ENCODE measurements around the gene PRR33. TPM values are rescaled to one million over a fixed set of nuclear protein-coding genes. Genes with fewer than 3 reads are reported as not detected.
A peak's percentile ranks its signal among the peaks of the same experiment; 100 is the strongest.
"Not testable (repeated sequence)": the region's sequence is repeated elsewhere in the genome, so short reads cannot be mapped to it uniquely, and the experiment has no call there.

PRR33 gene
- total RNA-seq, 1 experiment from 2014 or later = not detected

- CTCF ChIA-PET = interaction anchor here (0.6 to 2.7 kb wide), 5 partner anchors 42 to 181 kb away, joined by 3 to 13 read pairs (median 5); no protein-coding TSS in a partner anchor
- POLR2A ChIA-PET; BruUV-seq (replicated peaks); H3K4me3 ChIP-seq (ENCODE audit: low read depth in 2 of 2, low read length in 2 of 2); H3K27ac ChIP-seq (ENCODE audit: low read length); H3K36me3 ChIP-seq (ENCODE audit: control insufficient read depth, insufficient read depth, low read length); H3K27me3 ChIP-seq (ENCODE audit: control insufficient read depth, insufficient read depth, low read length); ATAC-seq; DNase-seq (ENCODE audit: low read depth, low spot score); in situ Hi-C loops (cut with HindIII; ENCODE audit: low pct_unique_long_range_greater_than_20kb, low sequenced_read_pairs); H3K9me3 ChIP-seq (ENCODE audit: control insufficient read depth, insufficient read depth, low read depth, low read length): not testable (repeated sequence)
- intact Hi-C loops (cut with micrococcal nuclease; ENCODE audit: unreplicated experiment) = loop anchor here (1.0 to 5.0 kb wide), 2 partner anchors 48 to 283 kb away; no protein-coding TSS in a partner anchor
- H3K4me1 ChIP-seq (ENCODE audit: control insufficient read depth, insufficient read depth, low read length) = peaks cover 34% of the 10 kb centered on the region
Measured at GRCh38 chr11:1874441-1875092, 17.1 kb downstream of the PRR33 start.

GRCh38 chr11:1873813-1874150 lies 17.9 kb downstream of the PRR33 start:
- H3K9me3 ChIP-seq (ENCODE audit: control insufficient read depth, insufficient read depth, low read depth, low read length); ATAC-seq; H3K36me3 ChIP-seq (ENCODE audit: control insufficient read depth, insufficient read depth, low read length); BruUV-seq (replicated peaks); DNase-seq (ENCODE audit: low read depth, low spot score); in situ Hi-C loops (cut with HindIII; ENCODE audit: low pct_unique_long_range_greater_than_20kb, low sequenced_read_pairs); H3K27me3 ChIP-seq (ENCODE audit: control insufficient read depth, insufficient read depth, low read length); H3K4me3 ChIP-seq (ENCODE audit: low read depth in 2 of 2, low read length in 2 of 2); H3K27ac ChIP-seq (ENCODE audit: low read length); POLR2A ChIA-PET: not testable (repeated sequence)
- CTCF ChIA-PET = interaction anchor here (1.4 kb wide), 1 partner anchor 9 kb away, joined by 7 read pairs; no protein-coding TSS in a partner anchor
- intact Hi-C loops (cut with micrococcal nuclease; ENCODE audit: unreplicated experiment) = loop anchor here (5.0 kb wide), 1 partner anchor 284 kb away; no protein-coding TSS in a partner anchor
- peaks cover 34% of the 10 kb centered on the region for H3K4me1 ChIP-seq (ENCODE audit: control insufficient read depth, insufficient read depth, low read length)

- in situ Hi-C loops (cut with HindIII; ENCODE audit: low pct_unique_long_range_greater_than_20kb, low sequenced_read_pairs) = no loop called here
- peak; percentile 72 for ATAC-seq
- CTCF ChIA-PET = interaction anchor here (0.7 to 1.4 kb wide), 2 partner anchors 9 to 28 kb away, joined by 5 to 7 read pairs; no protein-coding TSS in a partner anchor
Measured at GRCh38 chr11:1873048-1873812, 18.5 kb downstream of the PRR33 start.

GRCh38 chr11:1872267-1872985 lies 19.3 kb downstream of the PRR33 start:
- BruUV-seq (replicated peaks) = no TSS peak
- Histone ChIP-seq H3K4me3 (ENCODE audit: low read depth in 2 of 2, low read length in 2 of 2) (no peak overlapping the region), H3K36me3 (ENCODE audit: control insufficient read depth, insufficient read depth, low read length) (no peaks in the 10 kb centered on the region), H3K4me1 (ENCODE audit: control insufficient read depth, insufficient read depth, low read length) (peaks cover 34% of the 10 kb centered on the region), H3K27ac (ENCODE audit: low read length) (no peak overlapping the region), H3K9me3 (ENCODE audit: control insufficient read depth, insufficient read depth, low read depth, low read length) (no peaks in the 10 kb centered on the region), H3K27me3 (ENCODE audit: control insufficient read depth, insufficient read depth, low read length) (no peaks in the 10 kb centered on the region)
- TF ChIP-seq TCF7L2 (IDR thresholded peaks at IDR 0.05; ENCODE audit: low read depth, low read length) (no peak), CTCF (IDR thresholded peaks at IDR 0.05) (no peak), SIN3A (IDR thresholded peaks at IDR 0.05; ENCODE audit: borderline replicate concordance, insufficient read depth, low read depth, low read length) (no peak), POLR2AphosphoS5 (IDR thresholded peaks at IDR 0.05; ENCODE audit: low read depth, low read length) (no peak), REST (IDR thresholded peaks at IDR 0.05; ENCODE audit: insufficient read depth in 1 of 2, low read depth in 2 of 2, low read length in 1 of 2) (no peak)
- POLR2A ChIA-PET = interaction anchor here (0.5 kb wide), 1 partner anchor 26 kb away, joined by 3 read pairs; no protein-coding TSS in a partner anchor
- intact Hi-C loops (cut with micrococcal nuclease; ENCODE audit: unreplicated experiment) (loop anchor here (5.0 kb wide), 1 partner anchor 285 kb away; no protein-coding TSS in a partner anchor), in situ Hi-C loops (cut with HindIII; ENCODE audit: low pct_unique_long_range_greater_than_20kb, low sequenced_read_pairs) (no loop called here)
- CTCF ChIA-PET = interaction anchor here (0.6 to 1.4 kb wide), 3 partner anchors 10 to 47 kb away, joined by 3 to 7 read pairs (median 5); partner anchors contain the start of gene TNNT3
- ATAC-seq (peak; percentile 31), DNase-seq (ENCODE audit: low read depth, low spot score) (no peak)

More at GRCh38 chr11:1873048-1873812, 18.5 kb downstream of the PRR33 start:
- Histone ChIP-seq H3K36me3 (ENCODE audit: control insufficient read depth, insufficient read depth, low read length) (no peaks in the 10 kb centered on the region), H3K4me1 (ENCODE audit: control insufficient read depth, insufficient read depth, low read length) (peaks cover 34% of the 10 kb centered on the region), H3K9me3 (ENCODE audit: control insufficient read depth, insufficient read depth, low read depth, low read length) (no peaks in the 10 kb centered on the region), H3K4me3 (ENCODE audit: low read depth in 2 of 2, low read length in 2 of 2) (no peak overlapping the region), H3K27ac (ENCODE audit: low read length) (peak overlapping the region; percentile 29; the same call in 1 of the 2 replicates), H3K27me3 (ENCODE audit: control insufficient read depth, insufficient read depth, low read length) (no peaks in the 10 kb centered on the region)
- TF ChIP-seq SIN3A (IDR thresholded peaks at IDR 0.05; ENCODE audit: borderline replicate concordance, insufficient read depth, low read depth, low read length) = no peak
- POLR2A ChIA-PET = interaction anchor here (0.5 kb wide), 1 partner anchor 26 kb away, joined by 3 read pairs; no protein-coding TSS in a partner anchor
- BruUV-seq (replicated peaks) = no TSS peak
- intact Hi-C loops (cut with micrococcal nuclease; ENCODE audit: unreplicated experiment) = loop anchor here (5.0 kb wide), 1 partner anchor 284 kb away; no protein-coding TSS in a partner anchor
- DNase-seq (ENCODE audit: low read depth, low spot score) = no peak

Data from Panc1 (cell line).